GM23248 (cell line): ENCODE results near the gene CAPN8. TPM values are rescaled to one million over a fixed set of nuclear protein-coding genes. Genes with fewer than 3 reads are reported as not detected.

ENCODE experiments used
- DNase-seq: peaks from one replicate; pipeline ENCODE4 v3.0.0-alpha.2; 2015
- H2AFZ ChIP-seq: fragments of 200-600 bp; sonication (generic); 2 replicates; pipeline ENCODE4 v1.6.1; 2016; ENCODE audit warnings: antibody characterized with exemption
- H3F3A ChIP-seq: fragments of 200-600 bp; sonication (generic); 2 replicates; pipeline ENCODE4 v1.6.1; 2016; ENCODE audit warnings: mild to moderate bottlenecking, antibody characterized with exemption, mixed run types; ENCODE audit not compliant: insufficient read depth
- H3K27ac ChIP-seq: fragments of 200-600 bp; sonication (generic); 2 replicates; pipeline ENCODE4 v1.5.1; 2016; ENCODE audit warnings: mild to moderate bottlenecking
- H3K27me3 ChIP-seq: fragments of 200-600 bp; sonication (generic); replicated peaks from 2 replicates; pipeline ENCODE4 v1.6.1; 2016; ENCODE audit warnings: mild to moderate bottlenecking; ENCODE audit not compliant: insufficient read depth
- H3K36me3 ChIP-seq: fragments of 200-600 bp; sonication (generic); 2 replicates; pipeline ENCODE4 v1.6.1; 2016; ENCODE audit warnings: low read depth, mild to moderate bottlenecking
- H3K4me1 ChIP-seq: fragments of 200-600 bp; sonication (generic); 2 replicates; pipeline ENCODE4 v1.6.1; 2016; ENCODE audit warnings: mild to moderate bottlenecking; ENCODE audit not compliant: insufficient read depth
- H3K4me2 ChIP-seq: fragments of 200-600 bp; sonication (generic); one replicate; pipeline ENCODE4 v1.6.1; 2016; ENCODE audit warnings: mild to moderate bottlenecking; ENCODE audit not compliant: unreplicated experiment
- H3K4me3 ChIP-seq: fragments of 200-600 bp; sonication (generic); 2 replicates; pipeline ENCODE4 v1.5.1; 2016; ENCODE audit warnings: mild to moderate bottlenecking
- H3K79me2 ChIP-seq: fragments of 200-600 bp; sonication (generic); 2 replicates; pipeline ENCODE4 v1.6.1; 2016; ENCODE audit warnings: mild to moderate bottlenecking; ENCODE audit not compliant: insufficient read depth
- H3K9ac ChIP-seq: fragments of 200-600 bp; sonication (generic); 2 replicates; pipeline ENCODE4 v1.6.1; 2016; ENCODE audit warnings: mild to moderate bottlenecking
- H3K9me2 ChIP-seq: fragments of 200-600 bp; sonication (generic); 2 replicates; pipeline ENCODE4 v1.6.1; 2016; ENCODE audit warnings: mixed run types, mild to moderate bottlenecking, moderate library complexity; ENCODE audit not compliant: insufficient read depth
- H3K9me3 ChIP-seq: fragments of 200-600 bp; sonication (generic); one replicate; pipeline ENCODE4 v1.6.1; 2017; ENCODE audit warnings: low read depth
- H4K20me1 ChIP-seq: fragments of 200-600 bp; sonication (generic); 2 replicates; pipeline ENCODE4 v1.6.0; 2016; ENCODE audit not compliant: insufficient read depth
- EZH2 ChIP-seq: fragments of 200-600 bp; sonication (generic); IDR thresholded peaks from 2 replicates; pipeline ENCODE4 v1.6.1; 2018; ENCODE audit warnings: antibody characterized with exemption, mild to moderate bottlenecking; ENCODE audit not compliant: insufficient read depth, poor library complexity, severe bottlenecking
- EZH2phosphoT487 ChIP-seq: fragments of 200-600 bp; sonication (generic); IDR thresholded peaks from 2 replicates; pipeline ENCODE4 v1.6.1; 2018; ENCODE audit warnings: antibody characterized with exemption, moderate library complexity, mild to moderate bottlenecking, low read depth; ENCODE audit not compliant: insufficient read depth
- WGBS, 2 experiments: methylation state at CpG; one replicate each; pipeline ENCODE4 v1.1.6; 2015 to 2017; ENCODE audit warnings: low lambda C conversion rate in 2 of 2, low coverage in 1 of 2; ENCODE audit errors: missing lambda C conversion rate in 2 of 2; 5-methylcytosine and 5-hydroxymethylcytosine counted together
- in situ Hi-C: fragments of 300-500 bp; cut with MboI; formaldehyde crosslinking; loops from 2 replicates; pipeline ENCODE4 v1.15.0; 2020
- polyA plus RNA-seq: library from polyadenylated mRNA; unstranded; fragments of >200 nt; fragmentation: Nextera tagmentation; extraction: Ambion mirVana; gene quantifications from 2 replicates; pipeline ENCODE4 v1.2.1, GENCODE V29; 2016
- total RNA-seq: library from RNA; depleted of rRNA; stranded (reverse); fragments of >200 nt; shearing (Covaris generic); gene quantifications from 2 replicates; pipeline ENCODE4 v1.2.3, GENCODE V29; 2014; rRNA removed

The CAPN8 gene
- 0.25 TPM in 1 of 2 replicates, not detected in the other for total RNA-seq
- polyA plus RNA-seq, result not detected in 2 replicates

- Histone ChIP-seq H3K4me3 (no peak within 1 kb of the TSS), H3K27ac (no peak within 1 kb of the TSS), H3K9me3 (no peaks in the 10 kb centered on the region), H2AFZ (no peak within 1 kb of the TSS), H3K27me3 (peaks cover 20% of the 10 kb centered on the region), H3K4me1 (no peaks in the 10 kb centered on the region), H3K79me2 (no peaks in the 10 kb centered on the region), H3F3A (no peaks in the 10 kb centered on the region), H3K9ac (no peak within 1 kb of the TSS), H3K9me2 (no peaks in the 10 kb centered on the region), H3K36me3 (no peaks in the 10 kb centered on the region), H3K4me2 (no peak within 1 kb of the TSS), H4K20me1 (no peaks in the 10 kb centered on the region)
- 73 to 75% methylated on average over 6 of the region's 6 CpGs for WGBS, 2 experiments
- peak; percentile 20 for DNase-seq
- in situ Hi-C loops, result no loop called here
- no peak for TF ChIP-seq EZH2phosphoT487
- no peak for TF ChIP-seq EZH2
These were observed at the start of gene CAPN8 for GRCh38 chr1:223665592-223666312. CAPN8 (minus strand) TSS chr1:223665701; CDS start chr1:223665646, 55 bp downstream.

GRCh38 chr1:223714849-223715603 is 49.5 kb upstream of the CAPN8 start:
- H3F3A ChIP-seq, result peaks cover 75% of the 10 kb centered on the region
- peaks cover 4% of the 10 kb centered on the region; the same call in 1 of the 2 replicates for H4K20me1 ChIP-seq
- WGBS, 2 experiments, result 41 to 43% methylated on average over 9 of the region's 9 CpGs
- H3K79me2 ChIP-seq, result peaks cover 83% of the 10 kb centered on the region
- DNase-seq, result peak; percentile 89
- H3K9ac ChIP-seq, result peak overlapping the region; percentile 97
- H2AFZ ChIP-seq, result no peak overlapping the region
- no peaks in the 10 kb centered on the region for H3K9me3 ChIP-seq
- TF ChIP-seq EZH2 (no peak), EZH2phosphoT487 (no peak)
- in situ Hi-C loops, result no loop called here
- peak overlapping the region; percentile 89 for H3K4me3 ChIP-seq
- H3K9me2 ChIP-seq, result no peaks in the 10 kb centered on the region
- H3K27me3 ChIP-seq, result no peaks in the 10 kb centered on the region
- peak overlapping the region; percentile 87 for H3K27ac ChIP-seq
- peaks cover 14% of the 10 kb centered on the region for H3K36me3 ChIP-seq
- peaks cover 61% of the 10 kb centered on the region for H3K4me1 ChIP-seq
- H3K4me2 ChIP-seq, result peak overlapping the region; percentile 98

- 94 to 100% methylated on average over 2 of the region's 2 CpGs for WGBS, 2 experiments
- Histone ChIP-seq H3K4me2 (peak overlapping the region; percentile 98), H3K36me3 (peaks cover 8% of the 10 kb centered on the region), H3K4me1 (peaks cover 55% of the 10 kb centered on the region), H3K79me2 (peaks cover 76% of the 10 kb centered on the region), H3K9me3 (no peaks in the 10 kb centered on the region), H2AFZ (no peak overlapping the region), H3K27me3 (no peaks in the 10 kb centered on the region), H4K20me1 (peaks cover 4% of the 10 kb centered on the region; the same call in 1 of the 2 replicates), H3K9me2 (no peaks in the 10 kb centered on the region), H3F3A (peaks cover 69% of the 10 kb centered on the region), H3K4me3 (peak overlapping the region; percentile 89), H3K27ac (peak overlapping the region; percentile 87), H3K9ac (peak overlapping the region; percentile 97)
- no peak for TF ChIP-seq EZH2
- no peak for TF ChIP-seq EZH2phosphoT487
- in situ Hi-C loops, result no loop called here
- no peak for DNase-seq
These were observed 48.9 kb upstream of the CAPN8 start for GRCh38 chr1:223714421-223714724.

GRCh38 chr1:223713546-223714420 is 48.3 kb upstream of the CAPN8 start:
- Histone ChIP-seq H3K9me3 (no peaks in the 10 kb centered on the region), H3K9me2 (no peaks in the 10 kb centered on the region), H3K4me3 (peak overlapping the region; percentile 89), H3K9ac (peak overlapping the region; percentile 97), H3K79me2 (peaks cover 70% of the 10 kb centered on the region), H4K20me1 (peaks cover 4% of the 10 kb centered on the region; the same call in 1 of the 2 replicates), H3K4me1 (peaks cover 51% of the 10 kb centered on the region), H3F3A (peaks cover 66% of the 10 kb centered on the region), H3K36me3 (peaks cover 3% of the 10 kb centered on the region; the same call in 1 of the 2 replicates), H3K27me3 (no peaks in the 10 kb centered on the region), H3K4me2 (peak overlapping the region; percentile 98), H3K27ac (peak overlapping the region; percentile 87), H2AFZ (no peak overlapping the region)
- in situ Hi-C loops, result no loop called here
- TF ChIP-seq EZH2phosphoT487 (no peak), EZH2 (no peak)
- DNase-seq, result peak; percentile 37
- 13 to 15% methylated on average over 7 of the region's 7 CpGs for WGBS, 2 experiments
